Hepatocyte (in vitro differentiated cells): ENCODE data around the gene OOSP3.
"Not testable (repeated sequence)": the region's sequence is repeated elsewhere in the genome, so short reads cannot be mapped to it uniquely, and the experiment has no call there.

ENCODE experiments used
- EZH2 ChIP-seq: fragments of 200-600 bp; sonication (generic); IDR thresholded peaks from 2 replicates; pipeline ENCODE4 v1.6.1; 2016; ENCODE audit warnings: antibody characterized with exemption, mild to moderate bottlenecking, borderline replicate concordance
- TF ChIP-seq, protein P1 (sequence below): fragments of 200-600 bp; sonication (generic); IDR thresholded peaks from 2 replicates; pipeline ENCODE4 v1.5.1; 2016; ENCODE audit warnings: antibody characterized with exemption, mild to moderate bottlenecking; ENCODE audit not compliant: poor library complexity

DNA sequence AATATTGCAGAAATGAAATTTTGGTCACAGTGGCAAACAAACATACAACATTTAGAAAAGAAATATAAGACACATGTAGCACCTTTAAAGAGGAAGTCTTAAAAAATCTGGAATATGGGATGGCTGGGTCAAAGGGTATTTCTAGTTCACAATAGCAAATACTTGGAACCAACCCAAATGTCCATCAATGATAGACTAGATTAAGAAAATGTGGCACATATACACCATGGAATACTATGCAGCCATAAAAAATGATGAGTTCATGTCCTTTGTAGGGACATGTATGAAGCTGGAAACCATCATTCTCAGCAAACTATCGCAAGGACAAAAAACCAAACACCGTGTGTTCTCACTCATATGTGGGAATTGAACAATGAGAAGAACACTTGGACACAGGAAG lies 25.0 kb downstream of the OOSP3 start:
- TF ChIP-seq EZH2, result not testable (repeated sequence)
- TF ChIP-seq, protein P1, sequence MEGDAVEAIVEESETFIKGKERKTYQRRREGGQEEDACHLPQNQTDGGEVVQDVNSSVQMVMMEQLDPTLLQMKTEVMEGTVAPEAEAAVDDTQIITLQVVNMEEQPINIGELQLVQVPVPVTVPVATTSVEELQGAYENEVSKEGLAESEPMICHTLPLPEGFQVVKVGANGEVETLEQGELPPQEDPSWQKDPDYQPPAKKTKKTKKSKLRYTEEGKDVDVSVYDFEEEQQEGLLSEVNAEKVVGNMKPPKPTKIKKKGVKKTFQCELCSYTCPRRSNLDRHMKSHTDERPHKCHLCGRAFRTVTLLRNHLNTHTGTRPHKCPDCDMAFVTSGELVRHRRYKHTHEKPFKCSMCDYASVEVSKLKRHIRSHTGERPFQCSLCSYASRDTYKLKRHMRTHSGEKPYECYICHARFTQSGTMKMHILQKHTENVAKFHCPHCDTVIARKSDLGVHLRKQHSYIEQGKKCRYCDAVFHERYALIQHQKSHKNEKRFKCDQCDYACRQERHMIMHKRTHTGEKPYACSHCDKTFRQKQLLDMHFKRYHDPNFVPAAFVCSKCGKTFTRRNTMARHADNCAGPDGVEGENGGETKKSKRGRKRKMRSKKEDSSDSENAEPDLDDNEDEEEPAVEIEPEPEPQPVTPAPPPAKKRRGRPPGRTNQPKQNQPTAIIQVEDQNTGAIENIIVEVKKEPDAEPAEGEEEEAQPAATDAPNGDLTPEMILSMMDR, result not testable (repeated sequence)
